NOMO-1 (cell line): ENCODE data around the gene UTRN.

Experiments used
- DNase-seq, 2 experiments: peaks; one replicate each; lab custom pipeline; 2025; ENCODE audit not compliant: unreplicated experiment in 2 of 2; lab: John Stamatoyannopoulos, UW

The UTRN gene

GRCh38 chr6:144284783-144285547, at the start of gene UTRN:
TSS of gene UTRN (plus strand) at chr6:144285335. CDS start at chr6:144291829, 6,494 bp downstream.
- DNase-seq = peak; percentile 85 to 86

GRCh38 chr6:144244688-144245087, 40.4 kb upstream of the UTRN start:
- no peak for DNase-seq

GRCh38 chr6:144246988-144247387, 38.1 kb upstream of the UTRN start:
- no peak for DNase-seq

- no peak for DNase-seq
Observed at GRCh38 chr6:144248003-144248402, 37.1 kb upstream of the UTRN start.

GRCh38 chr6:144248476-144249301, 36.4 kb upstream of the UTRN start:
- no peak for DNase-seq

- no peak for DNase-seq
Observed at GRCh38 chr6:144250276-144250675, 34.9 kb upstream of the UTRN start.

GRCh38 chr6:144252259-144252658, 32.9 kb upstream of the UTRN start:
- no peak for DNase-seq

GRCh38 chr6:144259986-144260385, 25.1 kb upstream of the UTRN start:
- no peak for DNase-seq

GRCh38 chr6:144262470-144263369, 22.4 kb upstream of the UTRN start:
- DNase-seq = no peak

GRCh38 chr6:144263786-144264185, 21.3 kb upstream of the UTRN start:
- no peak for DNase-seq

GRCh38 chr6:144264270-144265060, 20.7 kb upstream of the UTRN start:
- DNase-seq = no peak

GRCh38 chr6:144265061-144265357, 20.1 kb upstream of the UTRN start:
- no peak for DNase-seq

GRCh38 chr6:144265390-144265789, 19.7 kb upstream of the UTRN start:
- peak; percentile 86 to 93 for DNase-seq

GRCh38 chr6:144266091-144266649, 19.0 kb upstream of the UTRN start:
- DNase-seq = no peak

GRCh38 chr6:144268794-144269349, 16.3 kb upstream of the UTRN start:
- no peak for DNase-seq

- no peak for DNase-seq
Observed at GRCh38 chr6:144277174-144277573, 8.0 kb upstream of the UTRN start.

GRCh38 chr6:144277605-144278227, 7.4 kb upstream of the UTRN start:
- no peak for DNase-seq

GRCh38 chr6:144278659-144279314, 6.3 kb upstream of the UTRN start:
- DNase-seq = no peak
